ENCODE measurements around the gene UBR1. TPM values are rescaled to one million over a fixed set of nuclear protein-coding genes. Genes with fewer than 3 reads are reported as not detected.

UBR1 gene
- total RNA-seq, 1 experiment from 2014 or later: 23.6 TPM

DNA sequence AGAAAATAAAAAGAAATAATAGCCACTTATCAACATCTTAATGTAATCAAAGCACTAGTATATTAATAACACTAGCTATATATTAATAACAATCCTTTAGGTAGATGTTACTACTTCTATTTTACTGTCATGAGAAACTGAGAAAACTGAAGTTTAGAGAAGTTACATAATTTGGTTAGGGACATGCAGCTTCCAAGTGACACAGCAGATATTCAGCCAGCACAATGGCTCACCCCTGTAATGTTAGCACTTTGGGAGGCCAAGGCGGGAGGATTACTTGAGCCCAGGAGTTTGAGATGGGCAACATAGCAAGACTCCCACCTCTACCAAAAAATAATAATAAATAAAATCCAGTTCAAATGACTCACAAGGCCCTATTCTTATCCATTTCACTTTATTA lies 1.9 kb upstream of the UBR1 start:
- DNase-seq (ENCODE audit: low spot score): no peak

- DNase-seq (ENCODE audit: low spot score): no peak
Observed at GRCh38 chr15:43106486-43106829, 620 bp upstream of the UBR1 start.

- peak; percentile 61 for DNase-seq (ENCODE audit: low spot score)
Observed at GRCh38 chr15:43105077-43105736, 631 bp downstream of the UBR1 start.

- no peak for DNase-seq (ENCODE audit: low spot score)
Observed at GRCh38 chr15:43104426-43104825, 1.4 kb downstream of the UBR1 start.

DNA sequence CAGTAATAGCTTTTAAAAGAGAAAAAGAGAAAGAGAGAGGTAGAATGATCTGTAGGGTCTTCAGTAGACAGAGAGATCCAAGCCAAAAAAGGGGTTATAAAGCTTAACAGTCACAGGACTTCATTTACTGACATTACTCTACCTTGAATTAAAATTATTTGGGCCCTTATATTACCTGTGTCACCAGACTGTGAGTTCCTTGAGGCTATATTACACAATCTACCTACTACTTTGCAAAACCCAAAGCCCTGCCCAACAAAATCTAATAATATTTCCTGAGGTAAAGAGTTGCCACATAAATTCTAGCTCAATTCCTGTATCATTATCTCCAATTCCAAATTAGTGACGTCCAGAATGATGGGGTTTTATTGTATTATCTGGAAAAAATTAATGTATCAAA lies 1.9 kb downstream of the UBR1 start:
- DNase-seq (ENCODE audit: low spot score): no peak

- no peak for DNase-seq (ENCODE audit: low spot score)
Observed at GRCh38 chr15:43102187-43102586, 3.7 kb downstream of the UBR1 start.

GRCh38 chr15:43100971-43101370 lies 4.9 kb downstream of the UBR1 start:
- no peak for DNase-seq (ENCODE audit: low spot score)

DNA sequence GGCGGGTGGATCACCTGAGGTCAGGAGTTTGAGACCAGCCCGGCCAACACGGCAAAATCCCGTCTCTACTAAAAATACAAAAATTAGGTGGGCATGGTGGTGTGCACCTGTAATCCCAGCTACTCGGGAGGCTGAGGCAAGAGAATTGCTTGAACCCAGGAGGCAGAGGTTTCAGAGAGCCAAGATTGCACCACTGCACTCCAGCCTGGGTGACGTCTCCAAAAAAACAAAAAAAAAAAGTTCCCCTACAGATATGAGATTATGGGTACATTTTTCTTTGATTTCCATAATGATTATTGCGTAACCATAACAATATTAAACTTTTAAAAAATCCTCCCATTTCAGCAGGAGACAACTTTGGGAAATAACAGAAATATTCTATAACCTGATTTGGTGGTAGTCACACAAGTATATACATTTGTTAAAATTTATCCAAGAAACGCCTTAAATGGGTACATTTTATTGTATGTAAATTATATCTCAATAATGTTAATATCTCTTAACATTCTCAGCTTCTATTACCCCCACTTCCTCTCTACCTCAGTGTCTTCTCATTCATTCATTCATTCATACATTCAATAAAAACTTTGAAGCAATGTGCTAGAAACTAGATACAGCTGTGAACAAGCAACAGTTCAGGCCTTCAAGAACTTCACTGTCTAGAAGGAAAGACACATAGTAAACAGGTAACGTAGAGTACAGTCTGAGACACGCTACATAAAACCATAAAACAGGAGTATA lies 6.6 kb downstream of the UBR1 start:
- DNase-seq (ENCODE audit: low spot score): no peak

GRCh38 chr15:43096411-43096810 lies 9.4 kb downstream of the UBR1 start:
- no peak for DNase-seq (ENCODE audit: low spot score)

- DNase-seq (ENCODE audit: low spot score): no peak
Observed at GRCh38 chr15:43095708-43096347, 10.0 kb downstream of the UBR1 start.

GRCh38 chr15:43095243-43095642 lies 10.6 kb downstream of the UBR1 start:
- DNase-seq (ENCODE audit: low spot score): no peak

DNA sequence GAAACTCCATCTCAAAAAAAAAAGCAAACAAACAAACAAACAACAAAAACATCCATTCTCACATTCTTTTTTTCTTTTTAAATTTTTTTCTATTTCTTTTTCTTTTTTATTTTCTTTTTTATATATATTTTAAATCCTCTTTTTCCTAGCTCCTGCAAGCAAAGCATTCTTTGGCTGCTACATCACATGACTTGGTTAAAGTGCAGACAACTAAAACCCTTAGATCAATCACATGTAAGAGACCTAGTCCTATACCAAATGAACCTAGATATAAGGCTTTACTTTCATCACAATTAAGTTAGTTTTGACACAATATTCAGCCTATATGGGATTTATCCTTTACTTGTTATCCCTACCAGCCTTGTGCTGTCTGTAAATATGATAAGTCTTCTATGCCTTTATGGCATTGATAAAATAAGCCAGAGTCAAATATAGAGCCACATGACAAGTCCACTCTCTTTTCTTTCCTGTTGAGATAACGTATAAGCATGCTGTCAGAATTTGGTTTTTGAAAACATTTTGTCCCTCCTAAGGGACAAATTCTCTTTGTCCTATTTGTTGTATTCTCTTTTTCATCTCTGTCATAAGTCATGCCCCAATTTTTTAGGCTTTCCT lies 11.3 kb downstream of the UBR1 start:
- DNase-seq (ENCODE audit: low spot score): no peak

DNA sequence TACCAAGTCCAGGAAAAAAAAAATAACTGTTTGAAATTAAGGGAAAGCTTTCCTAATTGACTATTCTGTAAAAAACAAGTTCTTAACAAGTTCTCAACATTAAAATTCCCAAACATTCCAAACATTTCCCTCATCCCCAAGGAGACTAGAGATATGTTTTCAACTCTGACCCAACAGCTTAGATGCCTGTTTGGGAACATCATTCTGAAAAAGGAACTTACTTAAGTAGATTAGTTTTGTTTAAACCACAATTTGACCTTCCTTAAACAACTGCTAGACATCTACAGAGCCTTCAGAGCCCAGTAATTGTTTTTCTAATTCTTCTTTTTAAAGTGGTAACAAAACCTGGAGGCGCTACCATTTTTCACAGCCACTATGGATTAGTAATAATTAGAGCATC lies 12.8 kb downstream of the UBR1 start:
- DNase-seq (ENCODE audit: low spot score): no peak

GRCh38 chr15:43091859-43092258 lies 14.0 kb downstream of the UBR1 start:
- DNase-seq (ENCODE audit: low spot score): no peak

GRCh38 chr15:43086551-43086950 lies 19.3 kb downstream of the UBR1 start:
- no peak for DNase-seq (ENCODE audit: low spot score)

GRCh38 chr15:43085921-43086320 lies 19.9 kb downstream of the UBR1 start:
- DNase-seq (ENCODE audit: low spot score): no peak

DNA sequence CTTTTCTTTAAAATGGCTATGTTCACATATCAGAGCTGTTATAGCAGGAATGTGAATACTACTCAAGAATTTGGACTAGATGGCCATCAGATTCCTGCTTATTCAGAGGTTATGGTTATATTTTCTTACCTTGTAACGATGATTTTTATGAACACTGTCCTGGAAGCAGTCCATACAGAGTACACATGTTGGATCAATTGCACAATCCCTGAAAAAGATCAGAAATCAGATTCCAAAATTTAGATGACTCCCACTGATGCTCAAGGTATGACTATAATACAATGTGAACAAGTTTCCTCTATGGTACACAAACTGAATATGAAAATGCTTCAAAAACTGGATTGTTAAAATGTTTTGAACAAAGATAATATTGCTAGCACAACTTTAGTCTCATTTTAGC lies 23.3 kb downstream of the UBR1 start:
- no peak for DNase-seq (ENCODE audit: low spot score)

DNA sequence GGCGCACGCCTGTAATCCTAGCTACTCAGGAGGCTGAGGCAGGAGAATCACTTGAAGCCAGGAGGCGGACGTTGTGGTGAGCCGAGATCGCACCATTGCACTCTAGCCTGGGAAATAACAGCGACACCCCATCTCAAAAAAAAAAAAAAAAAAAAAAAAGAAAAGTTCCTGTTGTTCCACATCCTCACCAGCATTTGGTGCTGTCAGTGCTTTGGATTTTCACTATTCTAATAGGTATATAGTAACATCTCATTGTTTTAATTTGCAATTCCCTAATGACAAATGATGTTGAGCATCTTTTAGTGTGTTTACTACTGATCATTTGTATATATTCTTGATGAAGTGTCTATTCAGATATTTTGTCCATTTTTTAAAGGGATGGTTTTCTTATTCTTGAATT lies 24.6 kb downstream of the UBR1 start:
- peak; percentile 15 for DNase-seq (ENCODE audit: low spot score)

DNA sequence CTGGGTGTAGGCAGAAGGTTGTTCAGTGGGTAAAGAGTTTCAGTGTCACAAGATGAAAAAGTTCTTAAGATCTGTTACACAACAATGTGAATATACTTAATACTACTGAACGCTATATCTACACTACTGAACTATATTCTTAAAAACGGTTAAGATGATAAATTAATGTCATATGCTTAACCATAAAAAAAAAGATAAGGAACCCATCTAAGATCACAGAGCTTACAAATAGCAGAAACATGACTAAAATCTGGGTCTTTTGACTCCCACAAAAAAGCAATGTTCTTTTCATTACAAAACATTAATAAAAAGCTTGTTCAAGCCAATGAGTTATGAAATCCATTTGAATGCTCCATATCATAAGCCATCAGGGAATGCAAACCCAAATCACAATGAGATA lies 34.4 kb downstream of the UBR1 start:
- no peak for DNase-seq (ENCODE audit: low spot score)

DNA sequence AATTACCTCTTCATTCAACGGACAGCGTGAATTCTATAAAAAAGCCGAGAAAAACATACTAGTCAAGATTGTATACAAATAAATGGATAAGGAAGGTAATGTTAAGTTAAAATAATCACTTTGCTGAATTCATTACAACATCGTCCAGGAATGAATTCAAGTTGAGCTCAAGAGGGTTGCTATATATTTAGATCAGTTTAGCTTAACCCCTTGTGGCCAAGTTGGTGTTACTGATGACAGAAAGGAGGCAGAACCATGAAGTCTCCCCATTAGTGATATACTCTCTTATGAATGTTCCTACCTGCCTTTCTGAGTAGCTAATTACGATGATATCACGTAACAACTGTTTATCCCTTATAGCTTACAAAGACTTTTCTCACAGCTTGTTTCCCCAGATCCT lies 34.9 kb downstream of the UBR1 start:
- no peak for DNase-seq (ENCODE audit: low spot score)

DNA sequence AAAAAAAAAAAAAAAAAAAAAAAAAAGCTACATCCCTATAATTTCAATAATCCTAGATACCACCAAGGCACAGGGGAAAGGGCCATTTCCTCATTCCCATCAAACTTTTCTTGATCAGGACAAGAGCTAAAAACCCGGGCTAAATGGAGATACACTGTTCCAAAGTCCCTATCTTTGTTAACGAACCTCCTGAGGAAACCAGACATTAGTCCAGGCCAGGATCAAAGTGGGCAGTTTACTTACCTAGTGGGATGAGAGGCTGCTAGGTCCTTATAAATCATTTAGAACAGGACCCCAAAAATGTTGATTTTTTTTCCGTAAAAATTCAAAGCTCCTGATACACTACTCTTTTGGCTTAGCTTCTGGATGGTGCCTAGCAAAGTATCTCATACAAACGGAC lies 35.6 kb downstream of the UBR1 start:
- DNase-seq (ENCODE audit: low spot score): no peak

DNA sequence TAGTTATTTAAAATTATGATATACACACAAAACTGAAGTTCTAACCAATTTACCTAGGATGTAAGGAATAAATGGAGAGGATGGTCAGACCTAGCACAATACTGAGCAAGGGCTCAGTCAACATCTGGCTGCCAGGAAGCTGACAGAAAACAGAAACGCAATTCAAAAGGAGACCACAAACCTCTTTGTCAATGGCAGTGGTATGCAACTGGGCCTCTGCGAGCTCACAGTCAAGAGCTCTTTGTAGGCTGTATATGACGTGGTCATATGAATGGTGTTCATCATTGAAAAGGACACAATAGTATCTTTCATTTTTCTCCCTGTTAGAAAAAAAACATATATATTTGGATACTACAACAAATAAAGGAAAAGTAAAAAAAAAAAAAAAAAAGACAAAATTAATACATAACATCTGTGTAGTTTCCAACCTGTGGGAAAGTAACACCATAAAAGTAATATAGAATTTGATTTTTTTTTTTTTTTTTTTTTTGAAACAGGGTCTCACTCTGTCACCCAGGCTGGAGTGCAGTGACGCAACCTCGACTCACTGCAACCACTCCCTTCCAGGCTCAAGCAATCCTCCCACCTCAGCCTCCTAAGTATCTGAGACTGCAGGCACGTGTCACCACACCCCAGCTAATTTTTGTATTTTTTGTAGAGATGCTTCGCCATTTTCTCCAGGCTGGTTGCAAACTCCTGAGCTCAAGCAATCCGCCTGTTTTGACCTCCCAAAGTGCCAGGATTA lies 37.9 kb downstream of the UBR1 start:
- DNase-seq (ENCODE audit: low spot score): no peak

All from HT-29 (cell line).